HFFc6 (cell line): ENCODE results near the gene DBH. TPM values are rescaled to one million over a fixed set of nuclear protein-coding genes. Genes with fewer than 3 reads are reported as not detected.

Source experiments
- DNase-seq: peaks from one replicate; pipeline ENCODE4 v3.0.0-alpha.2; 2018
- H3K27ac Mint-ChIP-seq: 2 replicates; pipeline ENCODE4 v1.8.0; 2020; ENCODE audit warnings: mild to moderate bottlenecking, mixed read lengths
- H3K27me3 Mint-ChIP-seq: 2 replicates; pipeline ENCODE4 v1.8.0; 2021; ENCODE audit warnings: mild to moderate bottlenecking, moderate library complexity, mixed read lengths; ENCODE audit not compliant: insufficient read depth
- H3K36me3 Mint-ChIP-seq: 2 replicates; pipeline ENCODE4 v1.8.0; 2021; ENCODE audit warnings: low read depth, mixed read lengths
- H3K4me1 Mint-ChIP-seq: 2 replicates; pipeline ENCODE4 v1.8.0; 2020; ENCODE audit warnings: low read depth, mixed read lengths
- H3K4me3 Mint-ChIP-seq: 2 replicates; pipeline ENCODE4 v1.8.0; 2020; ENCODE audit warnings: mild to moderate bottlenecking, moderate library complexity, mixed read lengths
- H3K9me3 Mint-ChIP-seq: 2 replicates; pipeline ENCODE4 v1.8.0; 2020; ENCODE audit warnings: mild to moderate bottlenecking, mixed read lengths
- CTCF ChIP-seq: fragments of 200-600 bp; sonication (generic); IDR thresholded peaks from 2 replicates; pipeline ENCODE4 v1.5.0; 2021; ENCODE audit warnings: antibody characterized with exemption, mild to moderate bottlenecking
- long read RNA-seq: library from polyadenylated mRNA; unstranded; transcript quantifications from one replicate; pipeline ENCODE4 v2.0.0, GENCODE V29; 2019
- total RNA-seq, 6 experiments: library from RNA; stranded (reverse); fragmentation: NEBNext Ultra II Directional; extraction: Animal tissue kit (Norgen Biotek cat#: 25700); gene quantifications; 2 replicates in 1 of 6; 3 replicates in 5 of 6; pipeline ENCODE4 v1.2.3, GENCODE V29; 2021

DBH gene
- not detected for total RNA-seq
- long read RNA-seq: 0 reads

- DNase-seq: no peak
- Mint-ChIP-seq H3K27ac (no peak within 1 kb of the TSS), H3K27me3 (peaks cover 58% of the 10 kb centered on the region), H3K4me1 (no peaks in the 10 kb centered on the region), H3K36me3 (no peaks in the 10 kb centered on the region), H3K9me3 (no peaks in the 10 kb centered on the region), H3K4me3 (no peak within 1 kb of the TSS)
- no peak for TF ChIP-seq CTCF
These were observed at the start of gene DBH for GRCh38 chr9:133635533-133636531. TSS of gene DBH (plus strand) at chr9:133636363. CDS start at chr9:133636372, 9 bp downstream.

GRCh38 chr9:133587051-133587450 lies 49.1 kb upstream of the DBH start:
- Mint-ChIP-seq H3K4me1 (0 out of 2 replicates have a peak, but pooled peaks cover 5% of the 10 kb centered on the region), H3K27ac (no peak overlapping the region), H3K4me3 (no peak overlapping the region), H3K27me3 (peaks cover 23% of the 10 kb centered on the region), H3K9me3 (peaks cover 5% of the 10 kb centered on the region), H3K36me3 (no peaks in the 10 kb centered on the region; the same call in 1 of the 2 replicates)
- DNase-seq: no peak
- no peak for TF ChIP-seq CTCF

GRCh38 chr9:133587466-133587865 lies 48.7 kb upstream of the DBH start:
- H3K9me3 Mint-ChIP-seq: peaks cover 5% of the 10 kb centered on the region
- H3K36me3 Mint-ChIP-seq: no peaks in the 10 kb centered on the region; the same call in 1 of the 2 replicates
- no peak for TF ChIP-seq CTCF
- H3K4me1 Mint-ChIP-seq: 0 out of 2 replicates have a peak, but pooled peaks cover 5% of the 10 kb centered on the region
- peaks cover 19% of the 10 kb centered on the region for H3K27me3 Mint-ChIP-seq
- H3K4me3 Mint-ChIP-seq: no peak overlapping the region
- no peak for DNase-seq
- H3K27ac Mint-ChIP-seq: no peak overlapping the region

- no peak overlapping the region for H3K27ac Mint-ChIP-seq
- H3K4me3 Mint-ChIP-seq: no peak overlapping the region
- no peaks in the 10 kb centered on the region; the same call in 1 of the 2 replicates for H3K36me3 Mint-ChIP-seq
- H3K27me3 Mint-ChIP-seq: peaks cover 16% of the 10 kb centered on the region
- TF ChIP-seq CTCF: peak; percentile 75
- peaks cover 5% of the 10 kb centered on the region for H3K9me3 Mint-ChIP-seq
- 0 out of 2 replicates have a peak, but pooled peaks cover under 1% of the 10 kb centered on the region for H3K4me1 Mint-ChIP-seq
- no peak for DNase-seq
These were observed 46.5 kb upstream of the DBH start for GRCh38 chr9:133589454-133590227.

GRCh38 chr9:133590231-133590855 lies 45.8 kb upstream of the DBH start:
- Mint-ChIP-seq H3K4me1 (no peaks in the 10 kb centered on the region), H3K27ac (no peak overlapping the region), H3K36me3 (no peaks in the 10 kb centered on the region; the same call in 1 of the 2 replicates), H3K27me3 (peaks cover 19% of the 10 kb centered on the region), H3K9me3 (peaks cover 5% of the 10 kb centered on the region), H3K4me3 (no peak overlapping the region)
- no peak for TF ChIP-seq CTCF
- no peak for DNase-seq
